ENCODE results near the gene MT3. TPM values are rescaled to one million over a fixed set of nuclear protein-coding genes. Genes with fewer than 3 reads are reported as not detected.
A peak's percentile ranks its signal among the peaks of the same experiment; 100 is the strongest.

Gene MT3
- total and polyA plus RNA-seq, 2 of the 8 experiments (the other 6 are each of a cell fraction or from before 2014, with no cell fraction given): 0.17 TPM; not detected in 1

GRCh38 chr16:56547120-56547948 is 42.0 kb upstream of the MT3 start:
- ChIA-PET POLR2A (ENCODE audit: partially characterized antibody) (interaction anchor here (0.7 to 1.9 kb wide), 17 partner anchors 8 to 385 kb away, joined by 3 to 8 read pairs (median 4); partner anchors contain the start of genes BBS2, HERPUD1 and MT1E), CTCF (ENCODE audit: partially characterized antibody) (interaction anchor here (0.7 to 1.6 kb wide), 13 partner anchors 13 to 413 kb away, joined by 3 to 8 read pairs (median 4); no protein-coding TSS in a partner anchor)
- Histone ChIP-seq H4K20me1 (replicated peaks in 1 of 2; ENCODE audit: control insufficient read depth in 1 of 2, insufficient read depth in 2 of 2, low read length in 2 of 2) (no peaks in the 10 kb centered on the region), H3K4ac (replicated peaks; ENCODE audit: insufficient read length, low read depth, low read length) (no peak overlapping the region), H3K4me2 (ENCODE audit: insufficient read depth in 1 of 2, low read depth in 2 of 2, low read length in 2 of 2) (peak overlapping the region; percentile 63 to 67), H2BK20ac (ENCODE audit: low read length) (no peak overlapping the region; the same call in 1 of the 2 replicates), H3K27me3 (replicated peaks in 1 of 4; ENCODE audit: control insufficient read depth in 3 of 4, extremely low read depth in 1 of 4, insufficient read depth in 3 of 4, low read length in 3 of 4) (peaks cover 0 to 20% (median 16%) of the 10 kb centered on the region in 4 experiments; a peak in 4 of 7 replicates), H3K56ac (replicated peaks; ENCODE audit: insufficient read length, low read depth, low read length) (no peak overlapping the region), H3K18ac (ENCODE audit: extremely low read depth, low read length) (peak overlapping the region; percentile 84; the same call in 1 of the 2 replicates), H2BK5ac (ENCODE audit: low read depth, low read length) (peak overlapping the region; percentile 74; the same call in 1 of the 2 replicates), H2BK12ac (ENCODE audit: low read depth, low read length) (peak overlapping the region; percentile 30; the same call in 1 of the 2 replicates), H3K4me1 (replicated peaks in 1 of 4; ENCODE audit: control insufficient read depth in 3 of 4, insufficient read depth in 4 of 4, low read length in 3 of 4) (peaks cover 7 to 10% (median 9%) of the 10 kb centered on the region in 4 experiments; a peak in 6 of 7 replicates), H4K5ac (ENCODE audit: insufficient read length, low read depth, low read length) (peak overlapping the region; percentile 12), H4K8ac (ENCODE audit: extremely low read depth, insufficient read depth, low read length) (no peak overlapping the region), H3K79me2 (ENCODE audit: control insufficient read depth in 1 of 2, insufficient read depth in 2 of 2, low read length in 2 of 2) (no peaks in the 10 kb centered on the region), H3K4me3 (ENCODE audit: extremely low read depth in 1 of 4, insufficient read depth in 2 of 4, low read depth in 3 of 4, low read length in 4 of 4) (peak overlapping the region in 3 of 4 experiments; percentile 1 to 39 (median 20); a peak in 5 of 8 replicates), H2BK120ac (replicated peaks; ENCODE audit: low read depth, low read length) (peak overlapping the region; percentile 63), H2BK15ac (ENCODE audit: low read length) (no peak overlapping the region), H3K23me2 (ENCODE audit: low read depth, low read length) (no peaks in the 10 kb centered on the region), H3K23ac (ENCODE audit: insufficient read length) (no peak overlapping the region), H3K14ac (ENCODE audit: insufficient read length) (no peak overlapping the region), H3K79me1 (ENCODE audit: low read depth, low read length) (no peaks in the 10 kb centered on the region), H3K9me3 (ENCODE audit: insufficient read depth in 2 of 2, low read depth in 1 of 2, low read length in 1 of 2) (no peaks in the 10 kb centered on the region), H3K27ac (ENCODE audit: low read depth, low read length) (peak overlapping the region; percentile 66), H3K36me3 (ENCODE audit: control insufficient read depth in 2 of 4, insufficient read depth in 4 of 4, low read length in 3 of 4) (no peaks in the 10 kb centered on the region), H2AFZ (ENCODE audit: low read length) (no peak overlapping the region), H4K91ac (replicated peaks; ENCODE audit: insufficient read length, low read length) (peak overlapping the region; percentile 20), H2AK5ac (ENCODE audit: low read depth, low read length) (no peak overlapping the region), H3K9ac (replicated peaks in 1 of 4; ENCODE audit: extremely low read depth in 1 of 4, low read depth in 3 of 4, low read length in 3 of 4) (peak overlapping the region in 1 of 4 experiments; percentile 14; a peak in 2 of 7 replicates)
- peak; percentile 98 for FAIRE-seq
- DNase-seq (ENCODE audit: low read depth in 1 of 2, low spot score in 2 of 2): peak; percentile 34 to 59
- 9% methylated on average over 12 of the region's 12 CpGs; no CpG with 5 or more reads in 1 of the 2 experiments for WGBS, 2 experiments (ENCODE audit: extremely low coverage in 1 of 2, insufficient coverage in 1 of 2, insufficient read length in 1 of 2, insufficient replicate concordance in 2 of 2, low coverage in 1 of 2, low lambda C conversion rate in 2 of 2, missing lambda C conversion rate in 1 of 2)
- TF ChIP-seq CREB1 (IDR thresholded peaks at IDR 0.05): no peak; the same call in 1 of the 2 replicates

Data from H1 (cell line).